Measurements from ENCODE around the gene OXER1.

DNA sequence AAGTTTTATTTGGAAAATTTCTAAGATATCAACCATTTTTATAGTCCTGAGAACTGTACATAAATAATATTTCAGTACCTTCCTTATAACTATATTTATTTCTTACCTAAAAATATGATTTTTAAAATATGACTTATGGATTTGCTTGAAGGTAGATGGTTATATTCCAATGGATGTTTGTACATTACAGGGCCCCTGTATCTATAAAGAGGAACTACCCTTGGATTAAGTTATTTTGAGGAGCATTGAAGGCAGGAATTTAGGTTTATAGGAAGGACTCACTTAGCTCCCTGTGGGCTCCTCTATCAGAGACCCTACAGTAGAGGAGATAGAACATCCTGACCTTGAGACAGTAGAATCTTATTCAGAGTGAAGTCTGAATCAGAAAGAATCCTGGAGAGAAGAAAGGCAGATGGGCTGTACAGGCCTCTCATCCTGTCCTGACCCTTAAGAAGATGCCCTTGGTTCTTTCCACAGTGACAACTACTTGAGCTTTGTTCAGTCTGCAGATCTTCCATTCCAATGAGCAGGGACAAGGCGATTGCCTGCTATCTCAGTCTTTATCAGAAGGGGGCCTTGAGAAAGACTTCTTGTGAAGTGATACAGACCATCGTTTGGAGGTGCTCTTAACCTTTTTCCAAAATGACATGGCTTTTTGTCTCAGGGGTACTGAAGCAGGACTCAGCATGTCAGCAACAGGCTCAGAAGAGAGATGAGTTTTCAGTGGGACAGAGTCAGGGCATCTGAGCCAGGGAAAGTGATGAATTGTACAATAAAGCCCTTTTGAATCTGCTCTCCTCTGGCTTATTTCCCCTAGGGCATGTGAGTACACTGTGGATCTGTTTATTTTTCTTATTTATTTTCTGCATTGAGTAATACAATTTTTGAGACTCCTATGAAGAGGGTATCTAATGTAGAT, 20.9 kb downstream of the OXER1 start:
- TF ChIP-seq, protein P1, sequence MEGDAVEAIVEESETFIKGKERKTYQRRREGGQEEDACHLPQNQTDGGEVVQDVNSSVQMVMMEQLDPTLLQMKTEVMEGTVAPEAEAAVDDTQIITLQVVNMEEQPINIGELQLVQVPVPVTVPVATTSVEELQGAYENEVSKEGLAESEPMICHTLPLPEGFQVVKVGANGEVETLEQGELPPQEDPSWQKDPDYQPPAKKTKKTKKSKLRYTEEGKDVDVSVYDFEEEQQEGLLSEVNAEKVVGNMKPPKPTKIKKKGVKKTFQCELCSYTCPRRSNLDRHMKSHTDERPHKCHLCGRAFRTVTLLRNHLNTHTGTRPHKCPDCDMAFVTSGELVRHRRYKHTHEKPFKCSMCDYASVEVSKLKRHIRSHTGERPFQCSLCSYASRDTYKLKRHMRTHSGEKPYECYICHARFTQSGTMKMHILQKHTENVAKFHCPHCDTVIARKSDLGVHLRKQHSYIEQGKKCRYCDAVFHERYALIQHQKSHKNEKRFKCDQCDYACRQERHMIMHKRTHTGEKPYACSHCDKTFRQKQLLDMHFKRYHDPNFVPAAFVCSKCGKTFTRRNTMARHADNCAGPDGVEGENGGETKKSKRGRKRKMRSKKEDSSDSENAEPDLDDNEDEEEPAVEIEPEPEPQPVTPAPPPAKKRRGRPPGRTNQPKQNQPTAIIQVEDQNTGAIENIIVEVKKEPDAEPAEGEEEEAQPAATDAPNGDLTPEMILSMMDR (conservative IDR thresholded peaks at IDR 0.05; ENCODE audit: low read depth, low read length) = no peak
- TF ChIP-seq EZH2 (IDR thresholded peaks at IDR 0.05; ENCODE audit: borderline replicate concordance, low read depth, low read length, poor library complexity, severe bottlenecking) = no peak

Measured in A673 (cell line).